B cell (primary cell): ENCODE results near the gene FGF21. TPM values are rescaled to one million over a fixed set of nuclear protein-coding genes. Genes with fewer than 3 reads are reported as not detected.
"Not testable (repeated sequence)": the region's sequence is repeated elsewhere in the genome, so short reads cannot be mapped to it uniquely, and the experiment has no call there.

Experiments used
- ATAC-seq: fragments of 200-7000 bp; cut with Tn5 transposase; one replicate; pipeline ENCODE4 v1.10.0; 2021; ENCODE audit warnings: low read depth, mild to moderate bottlenecking, moderate number of reproducible peaks, moderate library complexity
- CTCF ChIA-PET: fragments of 350-600 bp; sonication (Branson Sonifier 250); formaldehyde crosslinking; loops from one replicate; lab custom pipeline; 2021; ENCODE audit warnings: antibody characterized with exemption, inconsistent platforms; lab: Charles Lee
- POLR2A ChIA-PET: fragments of 350-600 bp; sonication (Branson Sonifier 250); formaldehyde crosslinking; loops from one replicate; lab custom pipeline; 2021; ENCODE audit warnings: antibody characterized with exemption; lab: Charles Lee
- DNase-seq: peaks from one replicate; pipeline ENCODE4 v3.0.0; 2013
- H2AFZ ChIP-seq: 2 replicates; pipeline ENCODE4 v1.6.1; 2012; ENCODE audit warnings: mild to moderate bottlenecking, low read depth, low read length; ENCODE audit not compliant: insufficient read depth, poor library complexity, severe bottlenecking
- H3K27ac ChIP-seq, 2 donors: 1 replicate in 1 of 2; 2 replicates in 1 of 2; pipeline ENCODE4 v1.5.1; 2012 to 2013; ENCODE audit warnings: low read length in 2 of 2, mild to moderate bottlenecking in 2 of 2, moderate library complexity in 1 of 2
- H3K27me3 ChIP-seq, 4 experiments: fragments of 200-600 bp in 1 of 4; sonication (generic) in 1 of 4; replicated peaks in 1 of 4; 1 replicate in 2 of 4; 2 replicates in 2 of 4; pipeline versions ENCODE4 v1.6.1 to v1.7.0; 2013 to 2016; ENCODE audit warnings: low read length in 3 of 4, mild to moderate bottlenecking in 2 of 4, mixed read lengths in 1 of 4, moderate library complexity in 1 of 4; ENCODE audit not compliant: insufficient read depth in 4 of 4, control insufficient read depth in 3 of 4; ENCODE audit errors: control extremely low read depth in 1 of 4
- H3K36me3 ChIP-seq, 2 experiments: replicated peaks in 1 of 2; 1 replicate in 1 of 2; 2 replicates in 1 of 2; pipeline versions ENCODE4 v1.6.1 to v1.7.1; 2013; ENCODE audit warnings: low read length in 1 of 2; ENCODE audit not compliant: insufficient read depth in 2 of 2, control insufficient read depth in 1 of 2; ENCODE audit errors: control extremely low read depth in 1 of 2, extremely low read depth in 1 of 2
- H3K4me1 ChIP-seq, 2 donors: fragments of 200-600 bp in 1 of 2; sonication (generic) in 1 of 2; 1 replicate in 1 of 2; 2 replicates in 1 of 2; pipeline versions ENCODE4 v1.5.1 to v1.6.1; 2013 to 2017; ENCODE audit warnings: low read length in 2 of 2; ENCODE audit not compliant: control insufficient read depth in 2 of 2, insufficient read depth in 2 of 2
- H3K4me2 ChIP-seq: replicated peaks from 2 replicates; pipeline ENCODE3; 2012; ENCODE audit warnings: mild to moderate bottlenecking, low read depth, low read length; ENCODE audit not compliant: poor library complexity, severe bottlenecking
- H3K4me3 ChIP-seq, 5 experiments: fragments of 200-600 bp in 1 of 5; sonication (generic) in 1 of 5; 1 replicate in 3 of 5; 2 replicates in 2 of 5; pipeline versions ENCODE4 v1.5.1 to v1.7.0; 2011 to 2016; ENCODE audit warnings: low read length in 4 of 5, mild to moderate bottlenecking in 4 of 5, low read depth in 2 of 5, control low read depth in 1 of 5, moderate library complexity in 1 of 5; ENCODE audit not compliant: insufficient read depth in 1 of 5; ENCODE audit errors: control extremely low read depth in 1 of 5, extremely low read depth in 1 of 5
- H3K79me2 ChIP-seq: fragments of 200-600 bp; sonication (generic); one replicate; pipeline ENCODE4 v1.6.0; 2016; ENCODE audit warnings: low read length; ENCODE audit not compliant: control insufficient read depth, insufficient read depth
- H3K9ac ChIP-seq: fragments of 200-600 bp; sonication (generic); 2 replicates; pipeline ENCODE4 v1.6.1; 2017; ENCODE audit warnings: mild to moderate bottlenecking, low read length, moderate library complexity
- H3K9me3 ChIP-seq, 3 donors: one replicate each; pipeline versions ENCODE4 v1.6.1 to v1.7.1; 2013; ENCODE audit warnings: low read length in 2 of 3; ENCODE audit not compliant: control insufficient read depth in 2 of 3, insufficient read depth in 1 of 3; ENCODE audit errors: control extremely low read depth in 1 of 3
- H4K20me1 ChIP-seq: 2 replicates; pipeline ENCODE4 v1.6.0; 2012; ENCODE audit warnings: mild to moderate bottlenecking, low read length; ENCODE audit not compliant: insufficient read depth, control insufficient read depth, poor library complexity, severe bottlenecking
- H3K27ac Mint-ChIP-seq: one replicate; pipeline ENCODE4 v1.8.0; 2021; ENCODE audit warnings: mixed read lengths
- H3K27me3 Mint-ChIP-seq: one replicate; pipeline ENCODE4 v1.8.0; 2021; ENCODE audit warnings: mixed read lengths
- H3K4me1 Mint-ChIP-seq: one replicate; pipeline ENCODE4 v1.8.0; 2021; ENCODE audit warnings: mixed read lengths
- H3K4me3 Mint-ChIP-seq: one replicate; pipeline ENCODE4 v1.8.0; 2021; ENCODE audit warnings: mixed read lengths
- H3K9me3 Mint-ChIP-seq: one replicate; pipeline ENCODE4 v1.8.0; 2022; ENCODE audit warnings: mixed read lengths; ENCODE audit not compliant: insufficient read depth
- EZH2 ChIP-seq: IDR thresholded peaks from 2 replicates; pipeline ENCODE4 v1.6.1; 2012; ENCODE audit warnings: borderline replicate concordance, low read depth, mild to moderate bottlenecking, moderate library complexity, low read length; ENCODE audit not compliant: insufficient read depth, poor library complexity, severe bottlenecking
- WGBS: methylation state at CpG from one replicate; pipeline ENCODE4 v1.1.5; 2013; ENCODE audit warnings: missing lambda C conversion rate; ENCODE audit not compliant: insufficient coverage; 5-methylcytosine and 5-hydroxymethylcytosine counted together
- intact Hi-C: fragments of 100-400 bp; cut with micrococcal nuclease; formaldehyde crosslinking; loops from one replicate; pipeline ENCODE4 v1.10.0; 2022
- polyA plus RNA-seq: library from polyadenylated mRNA; depleted of rRNA; stranded (reverse); fragments of >200 nt; gene quantifications from 2 replicates; pipeline ENCODE4 v1.2.3, GENCODE V29; 2012
- total RNA-seq, 2 donors: library from RNA; stranded (reverse); fragments of 120-200 nt in 1 of 2; gene quantifications; 1 replicate in 1 of 2; 2 replicates in 1 of 2; pipeline versions ENCODE4 v1.2.3 to v1.2.4, GENCODE V29; 2013 to 2022

Gene FGF21
- total and polyA plus RNA-seq, 2 donors (not counting 1 experiment from before 2014, with no cell fraction given) = not detected

DNA sequence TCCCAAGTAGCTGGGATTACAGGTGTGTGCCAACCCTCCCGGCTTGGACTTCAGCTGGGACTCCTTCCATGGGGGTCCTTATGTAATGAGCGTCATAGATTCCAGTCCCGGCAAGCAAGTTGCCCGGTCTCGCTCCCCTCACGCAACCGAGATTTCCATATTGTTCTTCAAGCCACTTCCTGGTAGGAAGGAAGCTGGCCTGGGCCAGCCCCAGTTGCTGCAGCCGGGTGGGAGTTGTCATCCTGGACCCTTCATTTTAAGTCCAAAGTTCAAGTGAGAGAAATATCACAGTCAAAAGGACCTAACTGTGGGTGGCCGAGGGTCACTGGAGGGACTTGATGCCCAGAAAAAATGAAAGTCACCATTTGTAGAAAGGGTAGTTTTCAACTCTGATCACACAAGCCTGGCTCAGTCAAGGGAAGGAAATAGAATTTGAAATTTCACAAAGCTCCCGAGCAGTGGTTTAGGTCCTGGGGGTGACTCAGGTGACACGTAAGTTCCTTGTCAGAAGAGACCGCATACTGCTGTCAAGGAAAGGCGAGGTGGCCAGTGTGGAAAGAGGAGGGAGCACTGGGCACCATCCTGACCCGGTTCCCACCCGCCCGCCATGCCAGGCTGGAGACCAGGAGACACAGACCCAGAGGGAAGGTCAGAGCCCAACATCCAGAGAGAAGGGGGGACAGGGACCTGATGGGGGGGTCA, 5.3 kb downstream of the FGF21 start:
- Mint-ChIP-seq H3K4me1 (no peaks in the 10 kb centered on the region), H3K27me3 (peaks cover 25% of the 10 kb centered on the region), H3K27ac (no peak overlapping the region), H3K4me3 (no peak overlapping the region), H3K9me3 (no peaks in the 10 kb centered on the region)
- H3K27ac ChIP-seq = no peak overlapping the region
- H3K27me3 ChIP-seq = peaks cover 0 to 17% (median 5%) of the 10 kb centered on the region in 4 experiments
- H3K4me2 ChIP-seq = no peak overlapping the region
- H3K9me3 ChIP-seq = no peaks in the 10 kb centered on the region
- H2AFZ ChIP-seq = no peak overlapping the region
- H3K9ac ChIP-seq = no peak overlapping the region
- no peaks in the 10 kb centered on the region for H3K36me3 ChIP-seq
- ATAC-seq (no peak), DNase-seq (peak; percentile 13)
- intact Hi-C loops = no loop called here
- no peaks in the 10 kb centered on the region for H3K4me1 ChIP-seq
- no peaks in the 10 kb centered on the region for H4K20me1 ChIP-seq
- H3K79me2 ChIP-seq = no peaks in the 10 kb centered on the region
- TF ChIP-seq EZH2 = no peak
- POLR2A ChIA-PET = no interaction called here
- WGBS = 50% methylated on average over 15 of the region's 16 CpGs
- H3K4me3 ChIP-seq = no peak overlapping the region
- CTCF ChIA-PET = interaction anchor here (1.4 kb wide), 1 partner anchor 27 kb away, joined by 3 read pairs; no protein-coding TSS in a partner anchor

DNA sequence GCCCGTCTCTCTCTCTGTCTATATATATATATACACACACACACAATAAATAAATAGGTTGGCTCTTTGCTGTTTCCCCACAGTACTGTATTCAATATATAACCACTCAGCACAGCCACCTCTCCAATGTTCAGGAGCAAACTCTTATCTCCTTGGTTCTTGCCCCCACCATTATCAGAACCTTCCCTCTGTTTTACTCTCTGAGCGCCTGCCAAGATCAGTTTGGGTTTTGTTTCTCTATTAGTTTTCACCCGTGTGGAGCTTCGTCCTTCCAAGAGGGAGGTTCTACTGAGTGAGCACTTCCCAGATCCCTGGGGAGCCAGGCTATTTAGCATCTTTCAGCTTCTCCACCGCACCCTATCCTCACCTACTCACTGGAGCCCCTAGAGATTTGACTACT, 10.5 kb downstream of the FGF21 start:
- H3K27me3 Mint-ChIP-seq = peaks cover 35% of the 10 kb centered on the region
- DNase-seq, H3K4me3 ChIP-seq, ATAC-seq, H3K4me2 ChIP-seq, H3K4me3 Mint-ChIP-seq, H4K20me1 ChIP-seq, H2AFZ ChIP-seq, H3K9me3 ChIP-seq, H3K79me2 ChIP-seq, CTCF ChIA-PET, H3K9ac ChIP-seq, intact Hi-C loops, H3K4me1 ChIP-seq, H3K27me3 ChIP-seq, POLR2A ChIA-PET, H3K36me3 ChIP-seq, H3K27ac Mint-ChIP-seq, H3K4me1 Mint-ChIP-seq, H3K9me3 Mint-ChIP-seq, H3K27ac ChIP-seq: not testable (repeated sequence)
- WGBS = no CpG with 5 or more reads among the region's 5 CpGs

- H3K4me3 ChIP-seq, H3K9ac ChIP-seq, H4K20me1 ChIP-seq, H3K4me3 Mint-ChIP-seq, DNase-seq, H3K79me2 ChIP-seq, H2AFZ ChIP-seq, POLR2A ChIA-PET, intact Hi-C loops, H3K27ac ChIP-seq, H3K36me3 ChIP-seq, H3K27ac Mint-ChIP-seq, ATAC-seq, CTCF ChIA-PET, H3K9me3 ChIP-seq, H3K9me3 Mint-ChIP-seq, H3K27me3 ChIP-seq, H3K4me1 Mint-ChIP-seq, H3K4me2 ChIP-seq, H3K4me1 ChIP-seq: not testable (repeated sequence)
- WGBS = no CpG with 5 or more reads among the region's 6 CpGs
- H3K27me3 Mint-ChIP-seq = peaks cover 30% of the 10 kb centered on the region
Observed at GRCh38 chr19:48768171-48768753, 12.9 kb downstream of the FGF21 start.
